Smooth muscle cell (in vitro differentiated cells): ENCODE measurements around the gene HOXA9. TPM values are rescaled to one million over a fixed set of nuclear protein-coding genes. Genes with fewer than 3 reads are reported as not detected.

ENCODE experiments used
- DNase-seq: peaks from one replicate; lab custom pipeline; 2025; ENCODE audit not compliant: unreplicated experiment; lab: John Stamatoyannopoulos, UW
- H2AFZ ChIP-seq: fragments of 200-600 bp; sonication (generic); 2 replicates; pipeline ENCODE4 v1.6.0; 2016; ENCODE audit warnings: antibody characterized with exemption, low read depth, mild to moderate bottlenecking
- H3F3A ChIP-seq: fragments of 200-600 bp; sonication (generic); 2 replicates; pipeline ENCODE4 v1.6.0; 2017; ENCODE audit warnings: antibody characterized with exemption, low read depth
- H3K27ac ChIP-seq: fragments of 200-600 bp; sonication (generic); 2 replicates; pipeline ENCODE4 v1.5.1; 2016; ENCODE audit warnings: low read depth, mild to moderate bottlenecking
- H3K27me3 ChIP-seq: fragments of 200-600 bp; sonication (generic); 2 replicates; pipeline ENCODE4 v1.6.1; 2016; ENCODE audit warnings: low read depth, mild to moderate bottlenecking
- H3K36me3 ChIP-seq: fragments of 200-600 bp; sonication (generic); 2 replicates; pipeline ENCODE4 v1.5.1; 2016; ENCODE audit warnings: low read depth
- H3K4me1 ChIP-seq: fragments of 200-600 bp; sonication (generic); 2 replicates; pipeline ENCODE4 v1.5.1; 2016; ENCODE audit warnings: low read depth
- H3K4me2 ChIP-seq: fragments of 200-600 bp; sonication (generic); 2 replicates; pipeline ENCODE4 v1.6.0; 2016; ENCODE audit warnings: mild to moderate bottlenecking
- H3K4me3 ChIP-seq: fragments of 200-600 bp; sonication (generic); 2 replicates; pipeline ENCODE4 v1.5.1; 2016; ENCODE audit warnings: mild to moderate bottlenecking
- H3K79me2 ChIP-seq: fragments of 200-600 bp; sonication (generic); 2 replicates; pipeline ENCODE4 v1.6.0; 2016; ENCODE audit warnings: low read depth, mild to moderate bottlenecking
- H3K9ac ChIP-seq: fragments of 200-600 bp; sonication (generic); 2 replicates; pipeline ENCODE4 v1.6.0; 2016; ENCODE audit warnings: low read depth
- H3K9me3 ChIP-seq: fragments of 200-600 bp; sonication (generic); replicated peaks from 2 replicates; pipeline ENCODE4 v1.5.1; 2016; ENCODE audit warnings: low read depth
- H4K20me1 ChIP-seq: fragments of 200-600 bp; sonication (generic); 2 replicates; pipeline ENCODE4 v1.6.0; 2016; ENCODE audit warnings: low read depth
- WGBS: methylation state at CpG from one replicate; pipeline ENCODE4 v1.1.7; 2016; ENCODE audit warnings: low lambda C conversion rate; 5-methylcytosine and 5-hydroxymethylcytosine counted together
- polyA plus RNA-seq: library from polyadenylated mRNA; unstranded; fragments of >200 nt; fragmentation: Nextera tagmentation; extraction: Ambion mirVana; gene quantifications from 2 replicates; pipeline ENCODE4 v1.2.1, GENCODE V29; 2016
- total RNA-seq: library from RNA; depleted of rRNA; stranded (reverse); fragments of >200 nt; gene quantifications from 2 replicates; pipeline ENCODE4 v1.2.3, GENCODE V29; 2014
- TF ChIP-seq, protein P1 (sequence below): fragments of 200-600 bp; sonication (generic); IDR thresholded peaks from 2 replicates; pipeline ENCODE4 v1.5.1; 2017; ENCODE audit warnings: borderline replicate concordance, mild to moderate bottlenecking, antibody characterized with exemption; ENCODE audit not compliant: insufficient read depth, poor library complexity, severe bottlenecking

The HOXA9 gene
- total and polyA plus RNA-seq, 2 experiments from 2014 or later, result 12.6 to 35.8 TPM

DNA sequence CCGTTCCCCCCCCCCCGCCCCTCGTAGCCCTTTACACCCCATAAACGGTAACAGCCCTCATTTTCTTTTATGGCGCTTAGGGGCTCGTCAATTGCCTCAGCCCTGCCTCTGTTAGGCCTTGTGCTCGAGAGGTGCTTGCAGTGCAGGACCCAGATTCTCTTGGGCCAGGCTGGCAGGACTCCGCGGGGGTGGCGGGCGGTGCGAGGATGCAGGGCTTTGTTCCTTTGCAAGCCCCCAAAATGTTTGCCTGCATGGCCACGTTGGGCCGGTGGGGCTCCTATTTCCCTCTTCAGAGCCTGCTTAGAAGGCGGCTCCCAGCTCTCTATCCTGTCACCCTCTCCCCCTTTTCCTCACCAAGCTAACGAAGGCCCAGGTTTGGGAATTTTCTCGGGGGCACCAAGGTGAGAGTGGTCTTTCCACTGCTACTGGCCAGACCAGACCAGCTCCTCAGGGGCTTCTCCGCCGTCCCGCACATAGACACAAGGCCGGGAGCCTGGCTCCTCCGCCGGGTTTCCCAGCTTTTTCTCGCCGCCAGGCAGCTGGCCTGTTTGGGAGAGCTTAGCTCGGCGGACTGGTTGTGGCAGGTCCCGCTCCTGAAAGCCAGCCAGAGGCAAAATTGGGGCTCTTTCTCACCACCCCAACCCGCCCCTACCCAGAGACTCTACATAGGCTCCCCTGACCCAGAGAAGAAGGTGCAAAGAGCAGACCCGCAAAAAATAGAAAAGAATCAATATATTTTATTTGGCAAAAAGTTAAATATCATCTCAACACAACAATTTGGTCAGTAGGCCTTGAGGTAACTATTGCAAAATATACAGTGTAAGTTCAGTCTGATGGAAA, 3.4 kb downstream of the HOXA9 start:
- 21% methylated on average over 30 of the region's 30 CpGs for WGBS
- no peak overlapping the region for H3K9ac ChIP-seq
- peaks cover 3% of the 10 kb centered on the region for H3K4me1 ChIP-seq
- peaks cover 62% of the 10 kb centered on the region for H3K27me3 ChIP-seq
- H2AFZ ChIP-seq, result no peak overlapping the region
- TF ChIP-seq, protein P1, sequence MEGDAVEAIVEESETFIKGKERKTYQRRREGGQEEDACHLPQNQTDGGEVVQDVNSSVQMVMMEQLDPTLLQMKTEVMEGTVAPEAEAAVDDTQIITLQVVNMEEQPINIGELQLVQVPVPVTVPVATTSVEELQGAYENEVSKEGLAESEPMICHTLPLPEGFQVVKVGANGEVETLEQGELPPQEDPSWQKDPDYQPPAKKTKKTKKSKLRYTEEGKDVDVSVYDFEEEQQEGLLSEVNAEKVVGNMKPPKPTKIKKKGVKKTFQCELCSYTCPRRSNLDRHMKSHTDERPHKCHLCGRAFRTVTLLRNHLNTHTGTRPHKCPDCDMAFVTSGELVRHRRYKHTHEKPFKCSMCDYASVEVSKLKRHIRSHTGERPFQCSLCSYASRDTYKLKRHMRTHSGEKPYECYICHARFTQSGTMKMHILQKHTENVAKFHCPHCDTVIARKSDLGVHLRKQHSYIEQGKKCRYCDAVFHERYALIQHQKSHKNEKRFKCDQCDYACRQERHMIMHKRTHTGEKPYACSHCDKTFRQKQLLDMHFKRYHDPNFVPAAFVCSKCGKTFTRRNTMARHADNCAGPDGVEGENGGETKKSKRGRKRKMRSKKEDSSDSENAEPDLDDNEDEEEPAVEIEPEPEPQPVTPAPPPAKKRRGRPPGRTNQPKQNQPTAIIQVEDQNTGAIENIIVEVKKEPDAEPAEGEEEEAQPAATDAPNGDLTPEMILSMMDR, result no peak
- DNase-seq, result no peak
- H3K9me3 ChIP-seq, result no peaks in the 10 kb centered on the region
- H3K79me2 ChIP-seq, result peaks cover 52% of the 10 kb centered on the region
- H3K36me3 ChIP-seq, result no peaks in the 10 kb centered on the region
- H3K4me3 ChIP-seq, result peak overlapping the region; percentile 67
- H4K20me1 ChIP-seq, result peaks cover 6% of the 10 kb centered on the region
- H3K4me2 ChIP-seq, result peak overlapping the region; percentile 89
- H3F3A ChIP-seq, result no peaks in the 10 kb centered on the region
- H3K27ac ChIP-seq, result peak overlapping the region; percentile 22

DNA sequence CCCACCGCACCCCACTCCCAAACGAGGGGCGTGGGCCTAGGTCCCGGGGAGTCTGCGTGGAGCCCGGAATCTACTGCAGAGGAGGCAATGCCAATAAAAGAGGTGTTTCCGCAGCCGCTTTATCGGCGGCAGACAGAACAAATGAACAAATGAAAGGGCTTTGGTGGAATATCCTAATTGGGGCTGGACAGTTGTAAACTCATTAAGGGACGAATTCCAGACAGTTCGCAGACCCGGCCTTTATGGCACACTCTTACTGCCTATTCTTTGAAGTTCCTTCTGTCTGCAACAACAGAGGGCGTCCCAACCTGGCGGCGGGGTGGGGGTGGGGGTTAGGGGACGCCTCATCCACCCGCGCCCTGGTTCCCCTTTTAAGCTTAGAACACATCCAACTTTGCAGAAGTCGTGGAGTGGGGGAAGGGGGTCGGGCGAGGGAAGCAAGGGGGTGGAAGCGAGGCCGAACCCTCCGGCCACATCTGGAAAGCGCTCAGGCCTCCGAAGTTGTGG, 4.1 kb downstream of the HOXA9 start:
- Histone ChIP-seq H3K27me3 (peaks cover 63% of the 10 kb centered on the region), H3K4me2 (peak overlapping the region; percentile 89), H2AFZ (peak overlapping the region; percentile 77), H3F3A (no peaks in the 10 kb centered on the region), H3K4me1 (peaks cover 3% of the 10 kb centered on the region), H3K36me3 (no peaks in the 10 kb centered on the region), H3K79me2 (peaks cover 45% of the 10 kb centered on the region), H4K20me1 (peaks cover 6% of the 10 kb centered on the region), H3K27ac (no peak overlapping the region), H3K9ac (no peak overlapping the region), H3K9me3 (no peaks in the 10 kb centered on the region), H3K4me3 (peak overlapping the region; percentile 67)
- TF ChIP-seq, protein P1, result no peak
- 6% methylated on average over 25 of the region's 27 CpGs for WGBS
- DNase-seq, result no peak

DNA sequence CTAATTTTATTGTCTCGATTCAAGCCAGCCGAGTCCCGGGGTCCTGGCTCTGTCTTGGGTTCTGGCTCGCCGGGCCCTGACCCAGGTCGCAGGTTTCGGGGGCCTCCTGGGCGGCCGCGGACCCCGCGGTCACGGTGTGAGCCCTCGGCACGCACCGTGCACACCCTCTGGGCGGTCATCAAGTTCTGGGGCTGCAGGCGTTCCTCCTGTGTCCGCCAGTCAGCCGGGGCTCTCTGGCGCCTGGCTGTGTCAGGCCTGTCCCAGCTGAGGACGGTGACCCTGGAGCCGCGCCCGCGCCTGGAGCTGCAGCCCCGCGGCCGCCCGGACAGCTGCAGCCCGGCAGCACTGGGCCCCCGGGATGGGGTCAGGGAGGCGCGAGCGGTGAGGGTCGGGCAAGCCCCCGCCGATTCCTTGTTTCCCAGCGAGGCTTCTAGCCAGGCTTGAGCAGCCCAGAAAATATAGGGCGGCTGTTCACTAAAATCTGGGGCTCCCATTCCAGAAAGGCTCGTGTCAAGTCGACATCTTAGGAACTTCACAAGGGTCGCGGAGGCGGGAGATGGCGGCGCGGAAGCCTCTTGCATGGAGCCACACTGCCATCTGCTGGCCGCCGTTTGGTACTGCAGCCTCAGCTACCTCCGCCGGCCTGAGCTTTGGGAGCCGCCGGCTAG, 4.7 kb downstream of the HOXA9 start:
- H3K4me1 ChIP-seq, result peaks cover 3% of the 10 kb centered on the region

More for the DNA sequence above, 4.7 kb downstream of the HOXA9 start:
- Histone ChIP-seq H3K79me2 (peaks cover 39% of the 10 kb centered on the region), H3K4me3 (peak overlapping the region; percentile 67), H3K9me3 (no peaks in the 10 kb centered on the region), H4K20me1 (peaks cover 6% of the 10 kb centered on the region), H3K4me2 (peak overlapping the region; percentile 89), H3K27me3 (peaks cover 65% of the 10 kb centered on the region), H3K27ac (no peak overlapping the region), H2AFZ (peak overlapping the region; percentile 77), H3K9ac (no peak overlapping the region), H3F3A (no peaks in the 10 kb centered on the region), H3K36me3 (no peaks in the 10 kb centered on the region)
- DNase-seq, result peak; percentile 84
- WGBS, result 9% methylated on average over 54 of the region's 54 CpGs
- TF ChIP-seq, protein P1, result peak; percentile 99
